Measurements from ENCODE around the gene PPID. TPM values are rescaled to one million over a fixed set of nuclear protein-coding genes. Genes with fewer than 3 reads are reported as not detected.

Gene PPID
- total and polyA plus RNA-seq, 2 of the 13 experiments (the other 11 are each of a cell fraction or from before 2014, with no cell fraction given): 15.4 to 63.4 TPM

GRCh38 chr4:158671915-158672806, 51.0 kb downstream of the PPID start, which contains the start of gene ETFDH (continued):
- peak; percentile 86 for TF ChIP-seq ZBTB2 (CRISPR knock-in tag; IDR thresholded peaks at IDR 0.05; ENCODE audit: low read depth)
- peak; percentile 87; the same call in 1 of the 2 replicates for TF ChIP-seq ZBTB25 (CRISPR knock-in tag; IDR thresholded peaks at IDR 0.05)
- peak; percentile 79; the same call in 1 of the 2 replicates for TF ChIP-seq MEIS2 (CRISPR knock-in tag; IDR thresholded peaks at IDR 0.05)
- TF ChIP-seq NFKBIZ (CRISPR knock-in tag; IDR thresholded peaks at IDR 0.05): 0 out of 2 replicates have a peak, but pooled peaks have one; percentile 26
- TF ChIP-seq ZFP82 (CRISPR knock-in tag; IDR thresholded peaks at IDR 0.05; ENCODE audit: borderline replicate concordance): peak; percentile 61; the same call in 1 of the 2 replicates
- peak; percentile 82 for TF ChIP-seq ZNF670 (CRISPR knock-in tag; IDR thresholded peaks at IDR 0.05; ENCODE audit: borderline replicate concordance)
- no peak for TF ChIP-seq ZNF550 (CRISPR knock-in tag; IDR thresholded peaks at IDR 0.05; ENCODE audit: borderline replicate concordance)
- no peak for TF ChIP-seq ZNF510 (CRISPR knock-in tag; IDR thresholded peaks at IDR 0.05; ENCODE audit: low read depth)
- TF ChIP-seq ZSCAN22 (CRISPR knock-in tag; IDR thresholded peaks at IDR 0.05): no peak
- peak; percentile 95 for TF ChIP-seq KDM2A (CRISPR knock-in tag; IDR thresholded peaks at IDR 0.05; ENCODE audit: borderline replicate concordance, low read depth)
- 0 out of 2 replicates have a peak, but pooled peaks have one; percentile 5 for TF ChIP-seq ZNF44 (CRISPR knock-in tag; IDR thresholded peaks at IDR 0.05)
- TF ChIP-seq ZNF513 (CRISPR knock-in tag; conservative IDR thresholded peaks at IDR 0.05): no peak
- TF ChIP-seq FOXC1 (CRISPR knock-in tag; IDR thresholded peaks at IDR 0.05; ENCODE audit: borderline replicate concordance): no peak; the same call in 1 of the 2 replicates
- 0 out of 2 replicates have a peak, but pooled peaks have one; percentile 56 for TF ChIP-seq NAIF1 (CRISPR knock-in tag; IDR thresholded peaks at IDR 0.05; ENCODE audit: borderline replicate concordance)
- peak; percentile 86 for TF ChIP-seq MED1 (CRISPR knock-in tag; IDR thresholded peaks at IDR 0.05)
- TF ChIP-seq ZNF549 (CRISPR knock-in tag; IDR thresholded peaks at IDR 0.05): no peak
- TF ChIP-seq MIXL1 (CRISPR knock-in tag; IDR thresholded peaks at IDR 0.05): peak; percentile 60
- TF ChIP-seq TRIM22 (IDR thresholded peaks at IDR 0.05): no peak
- no peak for TF ChIP-seq MTERF4 (CRISPR knock-in tag; IDR thresholded peaks at IDR 0.05)
- TF ChIP-seq KDM5A (IDR thresholded peaks at IDR 0.05; ENCODE audit: borderline replicate concordance, low read length): no peak; the same call in 1 of the 2 replicates
- no peak for TF ChIP-seq NFE2L2 (IDR thresholded peaks at IDR 0.05; ENCODE audit: low read length)
- TF ChIP-seq ZNF674 (CRISPR knock-in tag; IDR thresholded peaks at IDR 0.05; ENCODE audit: low read depth): no peak

All from HepG2 (cell line).